KMS-11 (cell line): ENCODE results near the gene STK38.

Source experiments
- H2AFZ ChIP-seq: fragments of 200-600 bp; sonication (generic); 2 replicates; pipeline ENCODE4 v1.6.1; 2016; ENCODE audit warnings: antibody characterized with exemption, mixed run types, low read depth
- H3K27ac ChIP-seq: fragments of 200-600 bp; sonication (generic); 2 replicates; pipeline ENCODE4 v1.6.1; 2016; ENCODE audit warnings: mild to moderate bottlenecking, mixed run types
- H3K27me3 ChIP-seq: fragments of 200-600 bp; sonication (generic); 2 replicates; pipeline ENCODE4 v1.6.1; 2017; ENCODE audit warnings: mild to moderate bottlenecking, low read depth, mixed run types, moderate library complexity; ENCODE audit not compliant: insufficient read depth
- H3K36me3 ChIP-seq: fragments of 200-600 bp; sonication (generic); 2 replicates; pipeline ENCODE4 v1.6.1; 2017; ENCODE audit warnings: mild to moderate bottlenecking, mixed run types; ENCODE audit not compliant: insufficient read depth
- H3K4me1 ChIP-seq: fragments of 200-600 bp; sonication (generic); 2 replicates; pipeline ENCODE4 v1.6.1; 2016; ENCODE audit warnings: mild to moderate bottlenecking, low read depth, mixed run types; ENCODE audit not compliant: poor library complexity, severe bottlenecking
- H3K4me2 ChIP-seq: fragments of 200-600 bp; sonication (generic); 2 replicates; pipeline ENCODE4 v1.7.0; 2016; ENCODE audit warnings: mild to moderate bottlenecking, mixed run types
- H3K4me3 ChIP-seq: fragments of 200-600 bp; sonication (generic); IDR thresholded peaks from 2 replicates; pipeline ENCODE4 v1.6.1; 2017; ENCODE audit warnings: low read depth, low read length, mixed read lengths; ENCODE audit not compliant: insufficient read depth
- H3K79me2 ChIP-seq: fragments of 200-600 bp; sonication (generic); 2 replicates; pipeline ENCODE4 v1.6.1; 2016; ENCODE audit warnings: low read depth, mixed run types; ENCODE audit not compliant: insufficient read depth
- H3K9ac ChIP-seq: fragments of 200-600 bp; sonication (generic); 2 replicates; pipeline ENCODE4 v1.6.1; 2016; ENCODE audit warnings: mild to moderate bottlenecking, mixed run types
- H4K20me1 ChIP-seq: fragments of 200-600 bp; sonication (generic); 2 replicates; pipeline ENCODE4 v1.6.1; 2016; ENCODE audit warnings: mild to moderate bottlenecking, mixed run types; ENCODE audit not compliant: insufficient read depth
- TF ChIP-seq, protein P1 (sequence below): fragments of 200-600 bp; sonication (generic); conservative IDR thresholded peaks from 2 replicates; pipeline ENCODE4 v1.6.1; 2017; ENCODE audit warnings: low read depth, mild to moderate bottlenecking, antibody characterized with exemption, low read length, moderate library complexity, mixed read lengths

STK38 gene

DNA sequence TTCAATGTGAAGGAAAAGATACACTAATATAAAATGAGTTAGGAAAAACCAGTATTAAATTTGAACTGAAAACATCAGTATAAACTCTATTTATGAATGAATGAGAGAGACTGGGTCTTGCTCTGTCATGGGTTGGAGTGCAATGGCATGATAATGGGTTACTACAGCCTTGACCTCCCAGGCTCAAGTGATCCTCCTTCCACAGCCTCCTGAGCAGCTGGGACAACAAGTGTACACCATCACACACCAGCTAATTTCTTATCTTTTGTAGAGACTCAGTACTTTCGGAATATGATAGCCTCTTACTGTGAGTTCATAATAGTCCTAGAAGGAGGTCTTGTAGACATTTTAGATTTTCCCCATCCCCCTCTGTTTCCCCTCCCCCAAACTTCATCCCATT is 83.0 kb downstream of the STK38 start:
- no peak overlapping the region for H3K4me2 ChIP-seq

DNA sequence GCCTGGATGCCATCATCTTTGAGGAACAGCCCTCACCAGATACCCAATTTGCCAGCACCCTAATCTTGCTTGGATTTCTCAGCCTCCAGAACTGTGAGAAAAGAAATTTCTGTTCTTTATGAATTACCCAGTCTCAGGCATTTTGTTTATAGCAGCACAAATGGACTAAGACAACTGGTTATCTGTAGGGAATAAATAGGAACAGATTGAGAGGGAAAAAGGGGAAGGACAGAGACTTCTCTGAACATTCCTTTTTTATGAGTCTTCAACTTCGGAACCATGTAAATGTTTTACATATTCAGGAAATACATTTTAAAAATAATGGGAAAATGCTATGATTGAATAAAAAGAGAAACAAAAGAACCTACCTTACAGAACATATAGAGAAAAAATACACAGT is 83.6 kb downstream of the STK38 start:
- H3K4me3 ChIP-seq: no peak overlapping the region
- H4K20me1 ChIP-seq: no peaks in the 10 kb centered on the region
- no peak overlapping the region for H2AFZ ChIP-seq
- H3K4me1 ChIP-seq: no peaks in the 10 kb centered on the region
- H3K79me2 ChIP-seq: peaks cover 64% of the 10 kb centered on the region; the same call in 1 of the 2 replicates
- H3K4me2 ChIP-seq: no peak overlapping the region
- H3K27me3 ChIP-seq: no peaks in the 10 kb centered on the region
- H3K9ac ChIP-seq: no peak overlapping the region
- H3K27ac ChIP-seq: no peak overlapping the region
- H3K36me3 ChIP-seq: no peaks in the 10 kb centered on the region; the same call in 1 of the 2 replicates
- TF ChIP-seq, protein P1, sequence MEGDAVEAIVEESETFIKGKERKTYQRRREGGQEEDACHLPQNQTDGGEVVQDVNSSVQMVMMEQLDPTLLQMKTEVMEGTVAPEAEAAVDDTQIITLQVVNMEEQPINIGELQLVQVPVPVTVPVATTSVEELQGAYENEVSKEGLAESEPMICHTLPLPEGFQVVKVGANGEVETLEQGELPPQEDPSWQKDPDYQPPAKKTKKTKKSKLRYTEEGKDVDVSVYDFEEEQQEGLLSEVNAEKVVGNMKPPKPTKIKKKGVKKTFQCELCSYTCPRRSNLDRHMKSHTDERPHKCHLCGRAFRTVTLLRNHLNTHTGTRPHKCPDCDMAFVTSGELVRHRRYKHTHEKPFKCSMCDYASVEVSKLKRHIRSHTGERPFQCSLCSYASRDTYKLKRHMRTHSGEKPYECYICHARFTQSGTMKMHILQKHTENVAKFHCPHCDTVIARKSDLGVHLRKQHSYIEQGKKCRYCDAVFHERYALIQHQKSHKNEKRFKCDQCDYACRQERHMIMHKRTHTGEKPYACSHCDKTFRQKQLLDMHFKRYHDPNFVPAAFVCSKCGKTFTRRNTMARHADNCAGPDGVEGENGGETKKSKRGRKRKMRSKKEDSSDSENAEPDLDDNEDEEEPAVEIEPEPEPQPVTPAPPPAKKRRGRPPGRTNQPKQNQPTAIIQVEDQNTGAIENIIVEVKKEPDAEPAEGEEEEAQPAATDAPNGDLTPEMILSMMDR: no peak

More for the DNA sequence above, 83.0 kb downstream of the STK38 start:
- Histone ChIP-seq H4K20me1 (no peaks in the 10 kb centered on the region), H3K27me3 (no peaks in the 10 kb centered on the region), H3K27ac (no peak overlapping the region), H3K79me2 (peaks cover 64% of the 10 kb centered on the region), H3K4me3 (no peak overlapping the region), H3K36me3 (no peaks in the 10 kb centered on the region; the same call in 1 of the 2 replicates), H3K4me1 (no peaks in the 10 kb centered on the region), H2AFZ (no peak overlapping the region), H3K9ac (no peak overlapping the region)
- TF ChIP-seq, protein P1: no peak

DNA sequence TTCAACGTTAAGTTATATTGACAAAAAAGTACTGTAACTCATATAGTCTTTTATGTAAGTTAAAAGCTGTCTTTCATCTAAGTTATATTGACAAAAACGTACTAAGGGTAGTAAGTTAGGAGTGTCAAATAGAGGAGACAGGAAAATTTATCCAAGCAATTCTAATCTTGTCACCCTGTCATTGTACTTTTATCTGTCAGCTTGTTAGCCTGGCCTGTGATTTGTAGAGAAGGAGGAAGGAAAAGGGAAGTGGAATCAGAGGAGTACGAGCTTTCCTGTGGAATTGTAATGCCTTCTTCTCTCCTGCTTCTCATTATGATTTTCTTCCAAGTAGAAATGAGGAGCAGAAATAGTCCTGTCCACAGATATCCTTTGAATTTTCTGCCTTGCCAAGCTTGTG is 85.6 kb downstream of the STK38 start:
- H3K4me3 ChIP-seq: no peak overlapping the region
- no peaks in the 10 kb centered on the region for H4K20me1 ChIP-seq
- no peak overlapping the region for H3K27ac ChIP-seq
- no peak overlapping the region for H3K4me2 ChIP-seq
- no peaks in the 10 kb centered on the region for H3K4me1 ChIP-seq
- H3K79me2 ChIP-seq: peaks cover 63% of the 10 kb centered on the region
- H3K9ac ChIP-seq: no peak overlapping the region
- TF ChIP-seq, protein P1: no peak
- H3K36me3 ChIP-seq: no peaks in the 10 kb centered on the region; the same call in 1 of the 2 replicates
- H3K27me3 ChIP-seq: no peaks in the 10 kb centered on the region
- no peak overlapping the region for H2AFZ ChIP-seq

DNA sequence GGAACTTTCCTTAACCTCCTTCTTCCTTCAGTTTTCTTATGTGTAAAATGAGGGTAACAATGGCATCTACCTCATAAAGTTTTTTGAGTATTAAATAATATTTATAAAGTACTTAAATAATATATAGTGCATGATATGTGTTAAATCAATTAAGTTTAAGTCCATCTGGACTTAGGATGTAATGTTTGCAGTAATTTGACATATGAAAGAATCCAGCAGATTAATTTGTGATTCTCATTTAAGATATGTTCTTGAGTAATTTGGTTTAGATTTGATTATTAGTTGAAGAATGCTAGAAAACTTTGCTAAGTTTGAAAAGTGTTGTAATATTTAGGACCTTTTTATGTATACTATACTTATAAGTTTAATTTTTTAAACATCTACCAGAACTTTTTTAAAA is 86.4 kb downstream of the STK38 start:
- H3K27ac ChIP-seq: no peak overlapping the region
- H3K79me2 ChIP-seq: peaks cover 61% of the 10 kb centered on the region
- TF ChIP-seq, protein P1: no peak
- no peaks in the 10 kb centered on the region for H3K4me1 ChIP-seq
- H3K9ac ChIP-seq: no peak overlapping the region
- H3K4me3 ChIP-seq: no peak overlapping the region
- no peaks in the 10 kb centered on the region for H3K27me3 ChIP-seq
- H4K20me1 ChIP-seq: no peaks in the 10 kb centered on the region
- no peak overlapping the region for H3K4me2 ChIP-seq
- no peaks in the 10 kb centered on the region; the same call in 1 of the 2 replicates for H3K36me3 ChIP-seq
- H2AFZ ChIP-seq: no peak overlapping the region
